GM18907 (cell line): ENCODE results near the gene SP7.
"Not testable (repeated sequence)": the region's sequence is repeated elsewhere in the genome, so short reads cannot be mapped to it uniquely, and the experiment has no call there.

Source experiments
- ATAC-seq: cut with Tn5 transposase; IDR thresholded peaks from one replicate; pipeline ENCODE4 v1.9.1; 2021; ENCODE audit warnings: mild to moderate bottlenecking, moderate library complexity; ENCODE audit not compliant: unreplicated experiment

SP7 gene

GRCh38 chr12:53347905-53348304, 11.8 kb upstream of the SP7 start:
- ATAC-seq: no peak

DNA sequence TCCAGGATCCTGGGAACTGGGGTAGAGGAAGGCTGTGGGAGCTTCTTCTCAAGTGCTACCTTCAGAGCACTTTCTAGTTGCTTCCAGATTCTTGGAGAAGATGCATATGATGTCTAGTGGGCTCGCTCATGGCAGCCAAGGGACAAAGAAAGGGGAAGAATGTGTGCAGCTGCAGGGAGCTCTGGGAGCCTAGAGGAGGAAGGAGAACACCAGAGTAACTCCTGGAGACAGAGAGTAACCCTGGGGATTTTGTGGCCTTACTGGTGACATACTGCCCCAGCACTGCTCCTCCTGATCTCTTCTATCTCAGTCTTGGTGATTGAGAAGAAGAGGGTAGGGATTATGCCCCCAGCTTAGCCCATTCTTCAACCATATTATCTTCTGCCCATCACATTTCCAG, 10.3 kb upstream of the SP7 start:
- ATAC-seq: no peak

GRCh38 chr12:53345486-53346188, 9.5 kb upstream of the SP7 start:
- ATAC-seq: no peak

DNA sequence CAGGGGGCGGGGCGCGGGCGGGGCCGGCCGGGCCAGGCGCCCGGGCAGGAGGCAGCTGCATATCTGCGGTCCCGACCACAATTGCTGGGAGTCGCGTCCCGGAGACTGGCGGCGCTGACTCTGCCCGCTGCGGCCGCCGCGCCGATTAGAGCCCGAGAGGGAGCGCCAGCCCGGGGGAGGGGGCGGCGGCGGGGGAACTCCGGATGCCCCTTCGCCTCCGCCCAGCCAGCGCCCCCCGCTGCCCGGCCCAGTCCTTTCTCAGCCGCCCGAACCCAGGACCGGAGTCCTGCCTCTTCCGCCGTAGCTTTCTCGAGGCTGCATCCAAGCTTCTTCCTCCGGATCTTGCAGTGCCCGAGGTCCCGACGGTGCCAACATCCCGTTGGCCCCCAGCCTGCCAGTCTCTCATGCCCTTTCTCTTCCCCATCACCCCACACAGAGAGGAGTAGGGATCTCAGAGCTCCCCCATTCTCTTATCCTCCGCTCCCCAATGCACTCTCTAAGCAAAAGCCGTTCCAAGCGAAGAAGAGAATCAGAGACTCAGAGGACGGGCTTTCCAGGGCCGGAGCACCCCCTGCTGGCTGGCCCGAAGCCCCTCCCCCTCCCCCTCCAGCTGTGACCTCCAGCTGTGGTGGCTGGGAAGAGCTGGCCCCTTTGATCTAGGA, 8.8 kb upstream of the SP7 start:
- no peak for ATAC-seq

GRCh38 chr12:53344487-53344823, 8.3 kb upstream of the SP7 start:
- ATAC-seq: no peak

- no peak for ATAC-seq
Measured at GRCh38 chr12:53343969-53344368, 7.8 kb upstream of the SP7 start.

DNA sequence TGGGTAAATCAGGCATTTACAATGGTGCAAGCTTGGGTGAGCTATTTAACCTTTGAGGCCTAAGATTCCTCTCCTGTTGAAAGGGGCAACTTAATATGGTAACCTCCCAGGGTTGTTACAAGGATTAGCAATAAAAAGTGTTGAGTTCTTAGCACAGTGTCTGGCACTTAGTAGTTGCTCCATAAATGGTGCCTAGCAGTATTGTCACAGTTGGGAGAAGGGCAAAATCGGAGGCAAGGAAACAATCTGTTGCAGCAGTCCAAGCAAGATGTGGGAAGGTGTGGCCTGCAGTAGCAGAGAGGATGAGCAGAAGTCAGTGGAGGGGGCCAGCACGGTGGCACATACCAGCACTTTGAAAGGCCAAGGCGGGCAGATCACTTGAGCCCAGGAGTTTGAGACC, 7.3 kb upstream of the SP7 start:
- ATAC-seq: no peak

- no peak for ATAC-seq
Measured at GRCh38 chr12:53340398-53340797, 4.2 kb upstream of the SP7 start.

- no peak for ATAC-seq
Measured at GRCh38 chr12:53338916-53339315, 2.8 kb upstream of the SP7 start.

GRCh38 chr12:53338017-53338416, 1.9 kb upstream of the SP7 start:
- no peak for ATAC-seq

- ATAC-seq: no peak
Measured at GRCh38 chr12:53334822-53335221, 1.3 kb downstream of the SP7 start.

GRCh38 chr12:53333845-53334244, 2.3 kb downstream of the SP7 start:
- no peak for ATAC-seq

DNA sequence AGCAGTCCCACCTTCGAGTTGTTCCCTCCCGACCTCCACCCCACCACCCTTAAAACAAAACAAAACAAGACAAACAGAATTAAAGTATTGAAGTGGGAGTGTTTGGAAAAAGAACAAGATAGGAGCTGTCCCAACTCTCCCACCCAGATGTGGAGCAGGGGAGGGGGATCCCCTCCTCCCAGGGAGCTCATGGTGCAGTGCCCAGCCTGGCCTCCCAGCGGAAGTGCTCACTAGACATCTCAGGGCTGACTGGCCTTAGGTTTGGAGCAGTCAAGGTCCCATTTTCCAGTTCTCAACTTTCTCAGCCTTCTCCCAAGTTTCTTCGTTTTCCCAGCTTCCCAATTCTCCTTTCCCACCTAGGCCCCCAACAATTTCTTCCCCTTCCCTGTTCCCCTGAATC, 2.9 kb downstream of the SP7 start:
- ATAC-seq: no peak

DNA sequence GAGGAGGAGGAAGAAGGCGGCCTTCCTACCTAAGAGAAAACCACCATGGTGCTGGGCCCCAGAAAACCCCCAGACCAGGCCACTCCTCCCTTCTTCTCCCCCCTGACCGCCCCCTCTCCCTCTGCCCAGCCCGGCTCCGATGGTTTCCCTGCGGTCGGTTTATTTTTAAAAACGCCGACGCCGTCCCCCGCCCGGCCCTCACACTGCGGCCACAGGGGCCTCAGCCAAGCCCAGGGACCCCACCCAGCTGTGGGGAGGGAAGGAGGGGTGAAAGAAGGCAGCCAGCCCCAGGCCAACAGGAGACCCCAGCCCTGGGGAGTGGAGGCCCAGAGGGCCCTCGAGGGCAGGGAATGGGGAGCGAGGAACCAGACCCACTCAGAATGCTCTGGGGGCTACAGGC, 3.4 kb downstream of the SP7 start:
- ATAC-seq: no peak

- not testable (repeated sequence) for ATAC-seq
Measured at GRCh38 chr12:53332339-53332738, 3.8 kb downstream of the SP7 start.

- no peak for ATAC-seq
Measured at GRCh38 chr12:53330671-53331070, 5.5 kb downstream of the SP7 start.

GRCh38 chr12:53328043-53328435, 8.1 kb downstream of the SP7 start:
- ATAC-seq: no peak

DNA sequence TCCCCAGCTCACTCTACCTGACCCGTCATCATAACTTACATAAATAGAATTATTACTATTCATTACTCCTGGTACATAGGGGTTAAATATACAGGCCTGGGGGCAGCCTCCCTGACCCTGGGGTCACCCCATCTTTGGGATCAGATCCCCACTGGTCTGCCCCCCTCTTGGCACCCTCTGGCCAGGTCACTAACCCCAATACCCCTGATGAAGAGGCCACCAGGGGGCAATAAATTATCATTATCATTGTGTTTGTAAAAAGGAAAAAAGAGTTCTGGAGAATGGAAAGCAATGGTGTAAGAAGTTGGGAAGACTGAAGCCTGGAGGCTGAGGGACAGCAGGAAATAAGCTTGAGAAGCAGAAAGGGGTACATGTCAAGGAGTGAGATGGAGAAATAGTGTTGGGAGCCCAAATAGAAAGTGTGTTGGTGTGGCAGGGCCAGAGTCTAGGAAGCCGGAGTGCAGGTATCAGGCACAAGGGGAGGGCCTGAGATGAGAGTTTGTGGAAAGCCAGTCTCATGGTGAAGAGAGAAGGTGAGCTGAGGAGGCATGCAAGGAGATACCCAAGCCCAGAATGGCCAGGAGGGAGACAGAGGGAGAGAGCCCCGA, 8.6 kb downstream of the SP7 start:
- ATAC-seq: no peak

GRCh38 chr12:53326460-53327185, 9.5 kb downstream of the SP7 start:
- no peak for ATAC-seq

DNA sequence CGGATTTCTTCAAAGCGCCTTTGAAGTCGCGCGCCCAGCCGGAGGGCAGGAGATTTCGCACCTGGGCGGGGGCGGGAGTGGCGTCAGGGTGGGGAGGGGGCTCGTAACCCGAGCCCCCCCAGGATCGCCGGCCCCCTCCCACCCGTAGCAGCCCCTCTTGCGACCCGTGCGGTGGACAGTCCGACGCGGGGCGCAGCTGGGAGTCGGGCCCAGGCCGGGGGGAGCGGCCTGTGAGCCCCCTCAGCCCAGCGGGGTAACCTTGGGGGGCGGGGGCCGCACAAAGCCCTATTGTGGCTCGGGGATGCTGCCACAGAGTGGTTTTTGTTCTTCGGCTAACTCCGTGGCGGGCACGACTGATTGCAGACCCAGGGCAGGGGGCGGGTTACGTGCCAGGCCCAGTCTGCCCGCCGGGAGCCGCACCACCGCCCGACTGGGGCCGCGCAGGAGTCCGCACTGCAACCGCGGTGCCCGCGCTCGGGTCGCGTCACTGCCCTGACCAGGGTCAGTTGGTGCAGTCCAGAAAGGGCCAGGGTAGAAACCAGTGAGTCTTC, 10.6 kb downstream of the SP7 start:
- no peak for ATAC-seq

DNA sequence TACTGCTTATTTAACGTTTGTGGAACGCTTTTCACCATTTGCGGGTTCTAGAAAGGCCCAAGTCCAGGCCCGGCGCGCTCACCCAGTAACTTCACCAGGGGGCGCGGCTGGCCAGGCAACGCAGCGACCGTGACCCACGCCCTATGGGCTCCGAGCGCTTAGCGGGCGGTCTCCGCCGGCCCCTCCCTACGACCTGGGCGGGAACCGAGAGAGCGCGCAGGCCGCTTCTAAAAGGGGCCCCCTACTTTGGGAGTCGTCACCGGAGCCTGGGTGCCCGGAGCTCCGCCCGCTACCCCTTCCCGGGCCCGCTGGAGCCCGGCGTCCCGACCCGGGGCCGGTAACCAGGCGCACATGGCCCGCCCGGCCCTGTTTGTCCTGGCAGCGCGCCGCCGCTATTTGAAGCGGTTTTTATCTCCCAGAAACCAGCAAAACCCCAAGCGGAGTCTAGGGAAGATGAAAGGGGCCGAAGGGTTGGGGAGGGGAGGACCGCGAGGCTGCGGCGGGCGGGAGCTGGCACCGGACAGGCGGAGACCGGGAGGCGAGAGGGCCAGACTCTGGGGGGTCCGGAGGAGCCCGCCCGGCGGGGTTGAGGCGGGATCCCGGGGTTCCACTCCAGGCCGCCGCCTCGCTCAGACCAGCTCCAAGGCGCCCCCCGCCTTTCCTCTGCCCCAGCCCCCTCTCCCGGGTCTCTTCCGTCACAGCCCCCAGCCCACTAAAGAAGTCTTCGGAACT, 11.2 kb downstream of the SP7 start:
- peak; percentile 57 for ATAC-seq
